ENCODE data around the gene ASB10. TPM values are rescaled to one million over a fixed set of nuclear protein-coding genes. Genes with fewer than 3 reads are reported as not detected.

Gene ASB10
- total RNA-seq, 3 donors from 2014 or later (not counting 1 experiment from before 2014, with no cell fraction given) = not detected

DNA sequence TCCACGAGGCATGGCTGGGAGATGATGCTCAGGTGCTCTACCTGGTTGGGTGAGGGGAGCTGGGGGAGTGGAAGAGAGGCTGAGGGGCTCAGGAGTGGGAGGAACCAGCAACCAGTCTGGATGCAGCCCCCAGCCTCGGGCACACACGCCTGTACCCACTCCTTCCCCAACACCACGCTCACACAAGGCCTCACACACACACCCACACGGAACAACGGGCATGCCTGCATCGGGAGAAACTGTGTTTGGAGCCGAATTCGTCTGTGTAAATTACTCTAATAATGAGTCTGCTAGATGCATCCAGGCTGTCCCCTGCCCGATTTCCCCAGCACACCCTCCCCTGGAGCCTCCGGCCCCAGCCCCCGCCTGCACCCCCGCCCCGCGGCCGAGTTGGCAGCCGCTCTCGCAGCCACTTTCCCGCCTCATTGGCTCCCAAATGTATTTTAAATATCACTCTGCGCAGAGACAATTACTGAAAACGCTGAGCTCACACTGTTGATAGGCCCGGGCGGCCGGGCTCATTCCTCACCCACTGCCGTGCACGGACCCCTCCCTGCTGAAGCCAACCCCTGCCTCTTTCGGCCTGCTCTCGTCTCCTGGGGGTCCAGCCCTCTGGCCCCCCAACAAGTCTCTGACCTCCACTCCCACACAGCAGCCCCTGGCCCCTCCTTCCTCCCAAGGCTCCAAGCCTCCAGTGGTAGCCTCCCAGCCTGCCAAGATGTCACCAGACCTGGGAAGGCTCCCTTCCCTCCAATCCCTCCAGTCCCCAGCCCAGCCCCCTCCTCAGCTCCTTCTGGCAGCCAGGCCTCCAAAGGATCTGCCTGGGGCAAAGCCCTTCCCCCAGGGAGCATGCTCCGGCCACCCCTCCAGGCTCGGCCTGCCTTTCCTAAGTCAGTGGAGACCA lies 12.1 kb upstream of the ASB10 start:
- H3K4me3 Mint-ChIP-seq = no peak overlapping the region
- peaks cover 5 to 6% of the 10 kb centered on the region in 2 donors for H3K27me3 Mint-ChIP-seq (ENCODE audit: low read depth in 2 of 2)
- Histone ChIP-seq H3K4me3 (ENCODE audit: low read length) (no peak overlapping the region), H3K4me1 (ENCODE audit: control insufficient read depth, insufficient read depth, low read length) (peaks cover 6% of the 10 kb centered on the region), H3K27me3 (ENCODE audit: control insufficient read depth, insufficient read depth, low read length) (no peaks in the 10 kb centered on the region), H3K36me3 (ENCODE audit: control insufficient read depth, insufficient read depth, low read length) (no peaks in the 10 kb centered on the region), H3K9me3 (ENCODE audit: control insufficient read depth, insufficient read depth, low read length) (no peaks in the 10 kb centered on the region), H3K27ac (ENCODE audit: low read length) (no peak overlapping the region)
- ATAC-seq (no peak), DNase-seq (no peak)
- intact Hi-C loops (cut with micrococcal nuclease) = no loop called here
- TF ChIP-seq, protein P1, sequence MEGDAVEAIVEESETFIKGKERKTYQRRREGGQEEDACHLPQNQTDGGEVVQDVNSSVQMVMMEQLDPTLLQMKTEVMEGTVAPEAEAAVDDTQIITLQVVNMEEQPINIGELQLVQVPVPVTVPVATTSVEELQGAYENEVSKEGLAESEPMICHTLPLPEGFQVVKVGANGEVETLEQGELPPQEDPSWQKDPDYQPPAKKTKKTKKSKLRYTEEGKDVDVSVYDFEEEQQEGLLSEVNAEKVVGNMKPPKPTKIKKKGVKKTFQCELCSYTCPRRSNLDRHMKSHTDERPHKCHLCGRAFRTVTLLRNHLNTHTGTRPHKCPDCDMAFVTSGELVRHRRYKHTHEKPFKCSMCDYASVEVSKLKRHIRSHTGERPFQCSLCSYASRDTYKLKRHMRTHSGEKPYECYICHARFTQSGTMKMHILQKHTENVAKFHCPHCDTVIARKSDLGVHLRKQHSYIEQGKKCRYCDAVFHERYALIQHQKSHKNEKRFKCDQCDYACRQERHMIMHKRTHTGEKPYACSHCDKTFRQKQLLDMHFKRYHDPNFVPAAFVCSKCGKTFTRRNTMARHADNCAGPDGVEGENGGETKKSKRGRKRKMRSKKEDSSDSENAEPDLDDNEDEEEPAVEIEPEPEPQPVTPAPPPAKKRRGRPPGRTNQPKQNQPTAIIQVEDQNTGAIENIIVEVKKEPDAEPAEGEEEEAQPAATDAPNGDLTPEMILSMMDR (IDR thresholded peaks at IDR 0.05) = no peak
- 87% methylated on average over 29 of the region's 30 CpGs for WGBS (ENCODE audit: insufficient coverage)
- H3K4me1 Mint-ChIP-seq = no peaks in the 10 kb centered on the region
- H3K36me3 Mint-ChIP-seq = no peaks in the 10 kb centered on the region
- H3K9me3 Mint-ChIP-seq = no peaks in the 10 kb centered on the region
- H3K27ac Mint-ChIP-seq = no peak overlapping the region

DNA sequence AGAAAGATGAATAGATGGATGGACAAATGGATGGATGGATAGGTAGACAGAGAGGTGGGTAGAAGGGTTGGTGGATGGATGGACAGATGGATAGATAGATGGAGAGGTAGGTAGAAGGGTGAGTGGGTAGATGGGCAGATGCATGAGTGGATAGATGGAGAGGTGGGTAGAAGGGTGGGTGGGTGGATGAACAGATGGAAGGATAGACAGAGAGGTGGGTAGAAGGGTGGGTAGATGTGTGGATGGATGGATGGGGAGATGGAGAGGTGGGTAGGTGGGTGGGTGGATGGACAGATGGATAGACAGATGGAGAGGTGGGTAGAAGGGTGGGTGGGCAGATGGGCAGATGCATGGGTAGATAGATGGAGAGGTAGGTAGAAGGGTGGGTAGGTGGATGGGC lies 10.9 kb upstream of the ASB10 start:
- no peak overlapping the region for H3K27ac ChIP-seq (ENCODE audit: low read length)
- H3K36me3 ChIP-seq (ENCODE audit: control insufficient read depth, insufficient read depth, low read length) = no peaks in the 10 kb centered on the region
- Mint-ChIP-seq H3K36me3 (no peaks in the 10 kb centered on the region), H3K9me3 (no peaks in the 10 kb centered on the region), H3K27me3 (ENCODE audit: low read depth in 2 of 2) (peaks cover 5 to 6% of the 10 kb centered on the region in 2 donors), H3K27ac (no peak overlapping the region), H3K4me1 (no peaks in the 10 kb centered on the region), H3K4me3 (no peak overlapping the region)
- intact Hi-C loops (cut with micrococcal nuclease) = no loop called here
- no peak overlapping the region for H3K4me3 ChIP-seq (ENCODE audit: low read length)
- TF ChIP-seq, protein P1 (IDR thresholded peaks at IDR 0.05) = no peak
- ATAC-seq = no peak
- no peaks in the 10 kb centered on the region for H3K27me3 ChIP-seq (ENCODE audit: control insufficient read depth, insufficient read depth, low read length)
- no peaks in the 10 kb centered on the region for H3K9me3 ChIP-seq (ENCODE audit: control insufficient read depth, insufficient read depth, low read length)
- peaks cover 6% of the 10 kb centered on the region for H3K4me1 ChIP-seq (ENCODE audit: control insufficient read depth, insufficient read depth, low read length)
- no peak for DNase-seq

DNA sequence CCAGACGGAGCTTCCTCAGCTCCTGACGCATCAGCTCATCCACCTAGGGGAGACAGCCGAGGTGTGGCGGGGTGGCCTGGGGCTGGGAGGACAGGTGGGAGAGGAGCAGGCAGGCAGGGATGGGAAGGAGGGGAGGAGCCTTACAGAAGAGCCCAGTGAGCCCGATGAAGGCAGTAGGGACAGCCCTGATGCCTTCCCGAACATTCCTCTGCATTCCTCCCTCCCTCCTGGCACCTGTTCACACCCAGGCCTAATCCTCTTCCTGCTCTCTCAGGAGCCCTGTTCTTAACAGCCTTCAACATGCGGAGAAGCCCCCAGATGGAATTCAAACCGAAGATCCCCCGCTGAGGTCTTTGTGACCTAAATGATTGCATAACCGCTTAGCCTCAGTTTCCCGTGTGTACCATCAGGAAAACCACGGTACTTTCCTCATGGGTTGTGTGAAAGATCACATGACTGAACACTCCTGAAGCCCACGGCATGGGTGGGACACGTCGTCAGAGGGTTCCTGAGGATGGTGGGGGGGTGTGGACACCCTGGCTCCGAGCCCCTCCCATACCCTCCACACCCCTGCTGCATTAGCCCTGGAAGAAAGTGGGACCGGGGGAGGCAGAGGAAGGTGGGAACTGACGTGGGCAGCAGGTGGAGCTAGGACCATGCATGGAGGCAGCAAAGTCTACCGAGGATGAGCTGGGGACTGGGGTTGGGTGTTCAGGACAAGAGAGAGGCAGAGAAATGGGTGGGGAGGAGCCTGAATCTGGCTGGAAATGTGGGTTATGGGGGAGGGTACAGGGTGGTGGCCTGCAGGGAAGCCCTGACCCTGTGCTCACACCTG lies 8.8 kb upstream of the ASB10 start:
- H3K4me1 ChIP-seq (ENCODE audit: control insufficient read depth, insufficient read depth, low read length) = peaks cover 6% of the 10 kb centered on the region
- H3K27ac ChIP-seq (ENCODE audit: low read length) = no peak overlapping the region
- no peaks in the 10 kb centered on the region for H3K4me1 Mint-ChIP-seq
- H3K27ac Mint-ChIP-seq = no peak overlapping the region
- no peaks in the 10 kb centered on the region for H3K36me3 ChIP-seq (ENCODE audit: control insufficient read depth, insufficient read depth, low read length)
- no peaks in the 10 kb centered on the region for H3K9me3 Mint-ChIP-seq
- intact Hi-C loops (cut with micrococcal nuclease) = no loop called here
- no peak overlapping the region for H3K4me3 Mint-ChIP-seq
- H3K27me3 ChIP-seq (ENCODE audit: control insufficient read depth, insufficient read depth, low read length) = no peaks in the 10 kb centered on the region
- H3K36me3 Mint-ChIP-seq = no peaks in the 10 kb centered on the region
- DNase-seq (no peak), ATAC-seq (no peak)
- peaks cover 6 to 7% of the 10 kb centered on the region in 2 donors for H3K27me3 Mint-ChIP-seq (ENCODE audit: low read depth in 2 of 2)
- WGBS (ENCODE audit: insufficient coverage) = 65% methylated on average over 15 of the region's 19 CpGs
- no peaks in the 10 kb centered on the region for H3K9me3 ChIP-seq (ENCODE audit: control insufficient read depth, insufficient read depth, low read length)
- TF ChIP-seq, protein P1 (IDR thresholded peaks at IDR 0.05) = no peak
- no peak overlapping the region for H3K4me3 ChIP-seq (ENCODE audit: low read length)

Data from natural killer cell (primary cell).